Uterus (tissue), 2 donors: ENCODE data around the gene CAMK2A.

ENCODE experiments used
- POLR2A ChIP-seq, 2 donors: fragments of 450-650 bp; IDR thresholded peaks; one replicate each; pipeline ENCODE4 v1.6.1; 2016; ENCODE audit warnings: antibody characterized with exemption in 2 of 2, mild to moderate bottlenecking in 1 of 2, moderate library complexity in 1 of 2
- TF ChIP-seq, protein P1 (sequence below), 4 experiments: fragments of 200-600 bp in 2 of 4; fragments of 450-650 bp in 2 of 4; sonication (generic) in 2 of 4; IDR thresholded peaks; one replicate each; pipeline ENCODE4 v1.5.1; 2016 to 2019; ENCODE audit warnings: antibody characterized with exemption in 4 of 4, mild to moderate bottlenecking in 2 of 4, moderate library complexity in 1 of 4

DNA sequence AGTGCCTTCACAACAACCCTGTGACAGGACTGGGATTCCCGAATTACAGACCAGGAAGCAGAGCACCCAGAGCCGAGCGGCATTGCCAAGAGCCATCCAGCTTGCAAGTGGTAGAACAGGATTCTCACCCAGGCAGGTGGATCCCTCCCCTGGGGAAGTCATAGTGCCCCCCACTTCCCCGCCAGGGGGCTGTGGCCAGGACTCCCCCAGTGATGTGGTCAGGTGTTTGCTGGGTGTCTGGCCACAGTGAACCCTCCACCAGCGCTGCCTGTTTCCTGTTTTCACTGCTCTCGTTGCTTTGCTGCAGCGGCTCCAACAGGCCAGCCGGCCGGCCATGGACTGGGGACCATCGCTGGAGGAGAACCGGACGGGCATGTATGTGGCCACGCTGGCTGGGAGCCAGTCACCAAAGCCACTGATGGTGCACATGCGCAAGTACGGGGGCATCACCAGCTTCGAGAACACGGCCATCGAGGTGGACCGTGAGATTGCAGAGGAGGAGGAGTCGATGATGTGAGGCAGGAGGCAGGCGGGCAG is 80.4 kb downstream of the CAMK2A start:
- no peak for TF ChIP-seq POLR2A (IDR thresholded peaks at IDR 0.05)
- TF ChIP-seq, protein P1, sequence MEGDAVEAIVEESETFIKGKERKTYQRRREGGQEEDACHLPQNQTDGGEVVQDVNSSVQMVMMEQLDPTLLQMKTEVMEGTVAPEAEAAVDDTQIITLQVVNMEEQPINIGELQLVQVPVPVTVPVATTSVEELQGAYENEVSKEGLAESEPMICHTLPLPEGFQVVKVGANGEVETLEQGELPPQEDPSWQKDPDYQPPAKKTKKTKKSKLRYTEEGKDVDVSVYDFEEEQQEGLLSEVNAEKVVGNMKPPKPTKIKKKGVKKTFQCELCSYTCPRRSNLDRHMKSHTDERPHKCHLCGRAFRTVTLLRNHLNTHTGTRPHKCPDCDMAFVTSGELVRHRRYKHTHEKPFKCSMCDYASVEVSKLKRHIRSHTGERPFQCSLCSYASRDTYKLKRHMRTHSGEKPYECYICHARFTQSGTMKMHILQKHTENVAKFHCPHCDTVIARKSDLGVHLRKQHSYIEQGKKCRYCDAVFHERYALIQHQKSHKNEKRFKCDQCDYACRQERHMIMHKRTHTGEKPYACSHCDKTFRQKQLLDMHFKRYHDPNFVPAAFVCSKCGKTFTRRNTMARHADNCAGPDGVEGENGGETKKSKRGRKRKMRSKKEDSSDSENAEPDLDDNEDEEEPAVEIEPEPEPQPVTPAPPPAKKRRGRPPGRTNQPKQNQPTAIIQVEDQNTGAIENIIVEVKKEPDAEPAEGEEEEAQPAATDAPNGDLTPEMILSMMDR (IDR thresholded peaks at IDR 0.05), result no peak
